Right hindlimb (tissue), 1 donor: ENCODE data around the gene STIM1.

Experiments
- DNase-seq: peaks from one replicate; pipeline ENCODE4 v3.0.0-alpha.2; 2018

Gene STIM1

DNA sequence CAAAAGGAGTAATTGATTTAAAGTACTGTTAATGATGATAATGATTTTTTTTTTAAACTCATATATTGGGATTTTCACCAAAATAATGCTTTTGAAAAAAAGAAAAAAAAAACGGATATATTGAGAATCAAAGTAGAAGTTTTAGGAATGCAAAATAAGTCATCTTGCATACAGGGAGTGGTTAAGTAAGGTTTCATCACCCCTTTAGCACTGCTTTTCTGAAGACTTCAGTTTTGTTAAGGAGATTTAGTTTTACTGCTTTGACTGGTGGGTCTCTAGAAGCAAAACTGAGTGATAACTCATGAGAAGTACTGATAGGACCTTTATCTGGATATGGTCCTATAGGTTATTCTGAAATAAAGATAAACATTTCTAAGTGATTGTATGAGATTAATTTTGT is 283.0 kb downstream of the STIM1 start:
- no peak for DNase-seq

DNA sequence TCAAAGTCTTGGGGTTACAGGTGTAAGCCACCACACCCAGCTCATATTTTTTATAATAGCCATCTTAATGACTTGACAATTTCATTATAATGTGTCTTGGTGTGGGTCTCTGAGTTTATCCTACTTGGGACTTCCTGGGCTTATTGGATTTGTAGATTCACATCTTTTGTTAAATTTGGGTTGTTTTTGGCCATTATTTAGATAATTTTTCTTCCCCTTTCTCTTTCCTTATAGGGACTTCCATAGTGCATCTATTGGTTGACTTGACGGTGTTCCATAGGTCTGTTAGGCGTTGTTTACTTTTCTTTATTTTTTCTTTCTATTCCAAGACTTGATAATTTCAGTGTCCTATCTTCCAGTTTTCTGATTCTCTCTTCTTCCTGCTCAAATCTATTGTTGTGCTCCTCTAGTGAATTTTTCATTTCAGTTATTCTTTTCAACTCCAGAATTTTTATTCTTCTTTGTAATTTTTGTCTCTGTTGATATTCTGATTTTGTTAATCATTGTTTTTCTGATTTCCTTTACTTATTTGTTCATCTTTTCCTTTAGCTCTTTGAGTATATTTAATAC is 284.7 kb downstream of the STIM1 start:
- DNase-seq: no peak
